ENCODE results near the gene PSTPIP1. TPM values are rescaled to one million over a fixed set of nuclear protein-coding genes. Genes with fewer than 3 reads are reported as not detected.

Gene PSTPIP1
- total RNA-seq, 2 experiments from 2014 or later = 79.4 to 82.7 TPM

GRCh38 chr15:77035584-77035983 is 40.7 kb downstream of the PSTPIP1 start:
- intact Hi-C loops (cut with DNase I, micrococcal nuclease) = no loop called here
- Histone ChIP-seq H3K36me3 (ENCODE audit: insufficient read depth, low read length) (peaks cover 73% of the 10 kb centered on the region), H3K27ac (ENCODE audit: low read depth in 1 of 2, low read length in 2 of 2) (no peak overlapping the region), H3K4me3 (ENCODE audit: low read length) (no peak overlapping the region), H3K9me3 (ENCODE audit: control insufficient read depth in 1 of 2, insufficient read depth in 1 of 2, low read length in 2 of 2) (peaks cover 0 to 45% of the 10 kb centered on the region in 2 experiments), H3K27me3 (ENCODE audit: control insufficient read depth in 1 of 2, insufficient read depth in 2 of 2, low read length in 2 of 2) (no peaks in the 10 kb centered on the region), H3K4me1 (ENCODE audit: insufficient read depth, low read length) (peaks cover 5% of the 10 kb centered on the region)
- ATAC-seq (ENCODE audit: poor library complexity) (no peak), DNase-seq (peak in 2 of 14 experiments; percentile 2 to 11)
- POLR2A ChIA-PET = interaction anchor here (1.1 to 1.2 kb wide), 2 partner anchors 39 to 41 kb away, joined by 3 read pairs; partner anchors contain the start of gene PSTPIP1
- no peak overlapping the region for H3K4me3 Mint-ChIP-seq
- CTCF ChIA-PET = interaction anchor here (1.2 to 1.9 kb wide), 4 partner anchors 10 to 62 kb away, joined by 4 to 8 read pairs (median 6); no protein-coding TSS in a partner anchor
- no peaks in the 10 kb centered on the region for H3K9me3 Mint-ChIP-seq
- no peaks in the 10 kb centered on the region for H3K27me3 Mint-ChIP-seq
- H3K27ac Mint-ChIP-seq = peak overlapping the region; percentile 65
- no peak for TF ChIP-seq CTCF (IDR thresholded peaks at IDR 0.05)
- H3K36me3 Mint-ChIP-seq (ENCODE audit: low read depth) = peaks cover 67% of the 10 kb centered on the region
- H3K4me1 Mint-ChIP-seq (ENCODE audit: low read depth) = peaks cover 8% of the 10 kb centered on the region

- TF ChIP-seq CTCF (IDR thresholded peaks at IDR 0.05) = no peak
- peak overlapping the region; percentile 65 for H3K27ac Mint-ChIP-seq
- no peaks in the 10 kb centered on the region for H3K27me3 Mint-ChIP-seq
- no peaks in the 10 kb centered on the region for H3K9me3 Mint-ChIP-seq
- H3K4me3 ChIP-seq (ENCODE audit: low read length) = no peak overlapping the region
- DNase-seq (peak in 2 of 14 experiments; percentile 1 to 16), ATAC-seq (ENCODE audit: poor library complexity) (no peak)
- peaks cover 0 to 45% of the 10 kb centered on the region in 2 experiments for H3K9me3 ChIP-seq (ENCODE audit: control insufficient read depth in 1 of 2, insufficient read depth in 1 of 2, low read length in 2 of 2)
- peaks cover 69% of the 10 kb centered on the region for H3K36me3 Mint-ChIP-seq (ENCODE audit: low read depth)
- no peak overlapping the region for H3K4me3 Mint-ChIP-seq
- no peak overlapping the region for H3K27ac ChIP-seq (ENCODE audit: low read depth in 1 of 2, low read length in 2 of 2)
- ChIA-PET POLR2A (interaction anchor here (1.1 kb wide), 1 partner anchor 42 kb away, joined by 3 read pairs; the partner anchor contains the start of gene PSTPIP1), CTCF (interaction anchor here (1.9 kb wide), 1 partner anchor 12 kb away, joined by 8 read pairs; no protein-coding TSS in a partner anchor)
- peaks cover 8% of the 10 kb centered on the region for H3K4me1 Mint-ChIP-seq (ENCODE audit: low read depth)
- intact Hi-C loops (cut with DNase I, micrococcal nuclease) = no loop called here
- peaks cover 5% of the 10 kb centered on the region for H3K4me1 ChIP-seq (ENCODE audit: insufficient read depth, low read length)
- H3K27me3 ChIP-seq (ENCODE audit: control insufficient read depth in 1 of 2, insufficient read depth in 2 of 2, low read length in 2 of 2) = no peaks in the 10 kb centered on the region
- H3K36me3 ChIP-seq (ENCODE audit: insufficient read depth, low read length) = peaks cover 68% of the 10 kb centered on the region
Measured at GRCh38 chr15:77035999-77036471, 41.1 kb downstream of the PSTPIP1 start.

GRCh38 chr15:77036537-77037387 is 41.8 kb downstream of the PSTPIP1 start:
- Histone ChIP-seq H3K27ac (ENCODE audit: low read depth in 1 of 2, low read length in 2 of 2) (peak overlapping the region in 1 of 2 donors; percentile 15), H3K9me3 (ENCODE audit: control insufficient read depth in 1 of 2, insufficient read depth in 1 of 2, low read length in 2 of 2) (peaks cover 0 to 46% of the 10 kb centered on the region in 2 experiments), H3K4me1 (ENCODE audit: insufficient read depth, low read length) (no peaks in the 10 kb centered on the region), H3K27me3 (ENCODE audit: control insufficient read depth in 1 of 2, insufficient read depth in 2 of 2, low read length in 2 of 2) (no peaks in the 10 kb centered on the region), H3K4me3 (ENCODE audit: low read length) (no peak overlapping the region), H3K36me3 (ENCODE audit: insufficient read depth, low read length) (peaks cover 61% of the 10 kb centered on the region)
- TF ChIP-seq CTCF (IDR thresholded peaks at IDR 0.05) = no peak
- Mint-ChIP-seq H3K9me3 (no peaks in the 10 kb centered on the region), H3K36me3 (ENCODE audit: low read depth) (peaks cover 63% of the 10 kb centered on the region), H3K4me3 (no peak overlapping the region), H3K27me3 (no peaks in the 10 kb centered on the region), H3K4me1 (ENCODE audit: low read depth) (peaks cover 8% of the 10 kb centered on the region), H3K27ac (peak overlapping the region; percentile 69)
- DNase-seq = peak in 2 of 14 experiments; percentile 1 to 14
- intact Hi-C loops (cut with DNase I, micrococcal nuclease) = no loop called here
- POLR2A ChIA-PET = interaction anchor here (0.9 kb wide), 1 partner anchor 131 kb away, joined by 3 read pairs; the partner anchor contains the start of gene SCAPER
- CTCF ChIA-PET = no interaction called here
- no peak for ATAC-seq (ENCODE audit: poor library complexity)

All from CD4-positive, alpha-beta T cell (primary cell).